Lung (tissue), 12 donors: ENCODE data around the gene PPBP. TPM values are rescaled to one million over a fixed set of nuclear protein-coding genes. Genes with fewer than 3 reads are reported as not detected.
A peak's percentile ranks its signal among the peaks of the same experiment; 100 is the strongest.
"Not testable (repeated sequence)": the region's sequence is repeated elsewhere in the genome, so short reads cannot be mapped to it uniquely, and the experiment has no call there.

Source experiments
- ATAC-seq: fragments of 200-7000 bp; cut with Tn5 transposase; one replicate; pipeline ENCODE4 v1.9.1; 2020; ENCODE audit warnings: moderate number of reproducible peaks; ENCODE audit not compliant: insufficient read depth, low FRiP score
- DNase-seq, 3 donors: peaks; one replicate each; pipeline ENCODE4 v3.0.0-alpha.2; 2013 to 2017
- H3K27ac ChIP-seq, 2 donors: one replicate each; pipeline ENCODE4 v1.5.1; 2013; ENCODE audit warnings: mild to moderate bottlenecking in 2 of 2, moderate library complexity in 2 of 2, control low read depth in 1 of 2, inconsistent platforms in 1 of 2, low read depth in 1 of 2, low read length in 1 of 2
- H3K27me3 ChIP-seq, 3 donors: one replicate each; pipeline ENCODE4 v1.5.1; 2013; ENCODE audit warnings: low read length in 2 of 3; ENCODE audit not compliant: control insufficient read depth in 3 of 3, insufficient read depth in 3 of 3
- H3K36me3 ChIP-seq, 4 donors: one replicate each; pipeline ENCODE4 v1.5.1; 2013; ENCODE audit warnings: low read length in 4 of 4, mild to moderate bottlenecking in 1 of 4, moderate library complexity in 1 of 4; ENCODE audit not compliant: control insufficient read depth in 4 of 4, insufficient read depth in 4 of 4
- H3K4me1 ChIP-seq, 5 donors: one replicate each; pipeline ENCODE4 v1.5.1; 2013; ENCODE audit warnings: low read length in 5 of 5, mild to moderate bottlenecking in 2 of 5, moderate library complexity in 1 of 5; ENCODE audit not compliant: control insufficient read depth in 5 of 5, insufficient read depth in 5 of 5
- H3K4me3 ChIP-seq: one replicate; pipeline ENCODE4 v1.5.1; 2013; ENCODE audit warnings: mild to moderate bottlenecking, control low read depth, moderate library complexity
- H3K9ac ChIP-seq, 2 donors: one replicate each; pipeline ENCODE4 v1.5.1; 2013; ENCODE audit warnings: low read length in 2 of 2, control low read depth in 1 of 2; ENCODE audit not compliant: insufficient read depth in 1 of 2
- H3K9me3 ChIP-seq, 4 donors: one replicate each; pipeline ENCODE4 v1.5.1; 2013; ENCODE audit warnings: low read length in 3 of 4, mild to moderate bottlenecking in 1 of 4, moderate library complexity in 1 of 4; ENCODE audit not compliant: control insufficient read depth in 4 of 4, insufficient read depth in 3 of 4
- CTCF ChIP-seq: IDR thresholded peaks from 2 replicates; pipeline ENCODE4 v1.5.1; 2012; ENCODE audit warnings: mild to moderate bottlenecking; ENCODE audit errors: control extremely low read depth, extremely low read depth
- WGBS, 2 donors: extraction: QIAGEN DNeasy Blood & Tissue Kit; methylation state at CpG; one replicate each; pipeline ENCODE4 v1.1.7; 2013; 5-methylcytosine and 5-hydroxymethylcytosine counted together
- polyA plus RNA-seq, 2 donors: library from polyadenylated mRNA; stranded (reverse); fragments of 200-250 nt; gene quantifications; one replicate each; pipeline ENCODE4 v1.2.1, GENCODE V29; 2013
- total RNA-seq, 2 donors: library from RNA; depleted of rRNA in 1 of 2; stranded (reverse); fragments of >200 nt in 1 of 2; gene quantifications; one replicate each; pipeline ENCODE4 v1.2.1, GENCODE V29; 2014 to 2021
- donor health status: control.
- donor health status: control.
- donor health status: Bipolar disorder and iron deficiency.
- donor health status: healthy.
- donor health status: DM: yes; HTN: yes; CAD: no.

PPBP gene
- total and polyA plus RNA-seq, 4 donors = 1.9 to 43.5 (median 7.4) TPM

GRCh38 chr4:73967866-73968265, 20.1 kb downstream of the PPBP start:
- H3K36me3 ChIP-seq = no peaks in the 10 kb centered on the region
- ATAC-seq (no peak), DNase-seq (no peak)
- no peaks in the 10 kb centered on the region for H3K27me3 ChIP-seq
- H3K4me3 ChIP-seq = no peak overlapping the region
- peaks cover 0 to 5% (median 4%) of the 10 kb centered on the region in 4 donors for H3K9me3 ChIP-seq
- H3K9ac ChIP-seq = no peak overlapping the region
- TF ChIP-seq CTCF = no peak
- H3K27ac ChIP-seq = no peak overlapping the region
- no peaks in the 10 kb centered on the region for H3K4me1 ChIP-seq

GRCh38 chr4:73964862-73965611, 23.0 kb downstream of the PPBP start:
- Histone ChIP-seq H3K36me3 (no peaks in the 10 kb centered on the region), H3K27me3 (no peaks in the 10 kb centered on the region), H3K9me3 (peaks cover 0 to 10% (median under 1%) of the 10 kb centered on the region in 4 donors), H3K4me1 (no peaks in the 10 kb centered on the region), H3K9ac (no peak overlapping the region), H3K4me3 (no peak overlapping the region), H3K27ac (no peak overlapping the region)
- peak; percentile 78 for ATAC-seq
- 68 to 79% methylated on average over 7 of the region's 7 CpGs for WGBS, 2 donors
- no peak for DNase-seq
- TF ChIP-seq CTCF = no peak

GRCh38 chr4:73962724-73963123, 25.3 kb downstream of the PPBP start:
- no peak overlapping the region for H3K27ac ChIP-seq
- H3K4me3 ChIP-seq = no peak overlapping the region
- no peaks in the 10 kb centered on the region for H3K4me1 ChIP-seq
- H3K9ac ChIP-seq = no peak overlapping the region
- WGBS, 2 donors = 82 to 91% methylated on average over 2 of the region's 2 CpGs
- DNase-seq (no peak), ATAC-seq (no peak)
- no peaks in the 10 kb centered on the region for H3K27me3 ChIP-seq
- H3K36me3 ChIP-seq = no peaks in the 10 kb centered on the region
- no peak for TF ChIP-seq CTCF
- H3K9me3 ChIP-seq = peaks cover 0 to 5% (median 2%) of the 10 kb centered on the region in 4 donors

DNA sequence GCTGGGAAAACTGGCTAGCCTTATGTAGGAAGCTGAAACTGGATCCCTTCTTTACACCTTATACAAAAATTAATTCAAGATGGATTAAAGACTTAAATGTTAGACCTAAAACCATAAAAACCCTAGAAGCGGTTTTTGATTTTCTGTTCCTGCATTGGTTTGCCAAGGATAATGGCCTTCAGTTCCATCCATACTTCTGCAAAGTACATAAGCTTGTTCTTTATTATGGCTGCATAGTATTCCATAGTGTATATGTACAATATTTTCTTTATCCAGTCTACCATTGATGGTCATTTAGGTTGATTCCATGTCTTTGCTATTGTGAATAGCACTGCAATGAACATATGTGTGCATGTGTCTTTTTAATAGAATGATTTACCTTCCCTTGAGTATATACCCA, 28.9 kb downstream of the PPBP start:
- WGBS, 2 donors = 95 to 96% methylated on average over 1 of the region's 1 CpG
- not testable (repeated sequence) for H3K27me3 ChIP-seq, ATAC-seq

More for the DNA sequence above, 28.9 kb downstream of the PPBP start:
- H3K4me3 ChIP-seq, H3K9ac ChIP-seq, H3K27ac ChIP-seq, DNase-seq, H3K9me3 ChIP-seq, H3K4me1 ChIP-seq, H3K36me3 ChIP-seq: not testable (repeated sequence)
